Glomerular visceral epithelial cell (primary cell): ENCODE measurements around the gene PCIF1.
"Not testable (repeated sequence)": the region's sequence is repeated elsewhere in the genome, so short reads cannot be mapped to it uniquely, and the experiment has no call there.

Experiments used
- DNase-seq: peaks from one replicate; pipeline ENCODE4 v3.0.0-alpha.2; 2016; ENCODE audit errors: extremely low spot score

PCIF1 gene

GRCh38 chr20:45967551-45968080, 33.1 kb downstream of the PCIF1 start:
- no peak for DNase-seq

GRCh38 chr20:45968081-45968671, 33.7 kb downstream of the PCIF1 start:
- peak; percentile 29 for DNase-seq

- peak; percentile 88 for DNase-seq
These were observed 34.6 kb downstream of the PCIF1 start for GRCh38 chr20:45968801-45969711.

GRCh38 chr20:45969712-45970634, 35.5 kb downstream of the PCIF1 start:
- DNase-seq, result peak; percentile 72

- peak; percentile 25 for DNase-seq
These were observed 36.4 kb downstream of the PCIF1 start for GRCh38 chr20:45970646-45971424.

GRCh38 chr20:45971425-45971674, 36.9 kb downstream of the PCIF1 start:
- DNase-seq, result no peak

GRCh38 chr20:45971675-45972499, 37.4 kb downstream of the PCIF1 start, which contains the start of gene ZNF335:
Gene ZNF335, minus strand, starts transcription at chr20:45972203. Its CDS starts 793 bp downstream, at chr20:45971410.
- DNase-seq, result peak; percentile 98

GRCh38 chr20:45972500-45973183, 38.2 kb downstream of the PCIF1 start:
- peak; percentile 99 for DNase-seq

- DNase-seq, result no peak
These were observed 40.5 kb downstream of the PCIF1 start for GRCh38 chr20:45974896-45975565.

- no peak for DNase-seq
These were observed 41.2 kb downstream of the PCIF1 start for GRCh38 chr20:45975686-45976085.

GRCh38 chr20:45976086-45976485, 41.6 kb downstream of the PCIF1 start:
- DNase-seq, result no peak

- no peak for DNase-seq
These were observed 46.8 kb downstream of the PCIF1 start for GRCh38 chr20:45981261-45981660.

GRCh38 chr20:45983279-45983743, 48.8 kb downstream of the PCIF1 start:
- no peak for DNase-seq

- DNase-seq, result no peak
These were observed 51.1 kb downstream of the PCIF1 start for GRCh38 chr20:45985573-45985972.

- peak; percentile 73 for DNase-seq
These were observed 52.8 kb downstream of the PCIF1 start for GRCh38 chr20:45987108-45987780.

GRCh38 chr20:45988830-45989229, 54.3 kb downstream of the PCIF1 start:
- not testable (repeated sequence) for DNase-seq

GRCh38 chr20:45991616-45992015, 57.1 kb downstream of the PCIF1 start:
- no peak for DNase-seq

- peak; percentile 60 for DNase-seq
These were observed 58.9 kb downstream of the PCIF1 start for GRCh38 chr20:45993197-45993951.
